Bronchial epithelial cell (primary cell): ENCODE results near the gene MKRN2. TPM values are rescaled to one million over a fixed set of nuclear protein-coding genes. Genes with fewer than 3 reads are reported as not detected.
"Not testable (repeated sequence)": the region's sequence is repeated elsewhere in the genome, so short reads cannot be mapped to it uniquely, and the experiment has no call there.

Experiments
- DNase-seq: peaks from one replicate; pipeline ENCODE4 v3.0.0-alpha.2; 2010; ENCODE audit warnings: low read depth
- FAIRE-seq: peaks from 2 replicates; lab custom pipeline; 2011; peaks lifted over from hg19 to GRCh38; lab: Jason Lieb, UNC
- H3K27me3 ChIP-seq: 2 replicates; pipeline ENCODE4 v1.5.1; 2011; ENCODE audit warnings: low read length; ENCODE audit not compliant: control insufficient read depth, insufficient read depth
- H3K36me3 ChIP-seq: 2 replicates; pipeline ENCODE4 v1.5.1; 2011; ENCODE audit warnings: low read length; ENCODE audit not compliant: control insufficient read depth, insufficient read depth
- H3K4me3 ChIP-seq: 2 replicates; pipeline ENCODE4 v1.5.1; 2011; ENCODE audit warnings: mild to moderate bottlenecking, low read depth, low read length, control low read depth
- CTCF ChIP-seq: IDR thresholded peaks from 2 replicates; pipeline ENCODE4 v1.5.1; 2011; ENCODE audit warnings: mild to moderate bottlenecking, moderate library complexity, low read length, control low read depth, inconsistent platforms; ENCODE audit not compliant: insufficient read depth, severe bottlenecking
- total RNA-seq: library from RNA; depleted of rRNA; stranded (reverse); fragments of >200 nt; gene quantifications from 2 replicates; pipeline ENCODE4 v1.2.1, GENCODE V29; 2014

The MKRN2 gene
- total RNA-seq, 1 donor from 2014 or later, result 22.9 TPM

DNA sequence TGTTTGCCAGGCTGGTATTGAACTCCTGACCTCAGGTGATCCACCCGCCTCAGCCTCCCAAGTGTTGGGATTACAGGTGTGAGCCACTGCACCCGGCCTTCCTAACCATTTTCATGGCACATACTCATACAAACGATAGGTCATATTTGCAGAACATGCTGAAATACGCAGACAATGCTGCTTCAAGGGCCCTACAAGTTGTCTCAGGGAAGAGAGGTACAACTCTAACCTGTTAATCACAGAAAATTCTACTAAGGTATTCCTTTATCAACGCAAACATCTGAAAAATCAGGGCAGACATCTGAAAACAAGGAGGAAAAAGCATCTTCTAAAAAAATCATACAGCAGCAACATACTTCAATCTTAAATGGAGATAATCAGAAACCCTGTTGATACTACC is 67.2 kb downstream of the MKRN2 start:
- FAIRE-seq (no peak), DNase-seq (no peak)
- Histone ChIP-seq H3K4me3 (no peak overlapping the region), H3K36me3 (no peaks in the 10 kb centered on the region), H3K27me3 (no peaks in the 10 kb centered on the region)
- TF ChIP-seq CTCF, result no peak

DNA sequence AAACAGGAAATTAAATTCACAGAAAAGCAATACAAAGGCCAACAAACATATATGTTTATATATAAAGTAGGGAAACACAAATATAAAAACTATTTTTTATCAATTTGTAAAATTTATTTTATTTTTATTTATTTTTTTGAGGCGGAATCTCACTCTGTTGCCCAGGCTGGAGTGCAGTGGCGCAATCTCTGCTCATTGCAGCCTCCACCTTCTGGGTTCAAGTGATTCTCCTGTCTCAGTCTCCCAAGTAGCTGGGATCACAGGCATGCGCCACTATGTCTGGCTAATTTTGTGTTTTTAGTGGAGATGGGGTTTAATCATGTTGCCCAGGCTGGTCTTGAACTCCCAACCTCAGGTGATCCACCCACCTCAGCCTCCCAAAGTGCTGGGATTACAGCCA is 68.1 kb downstream of the MKRN2 start:
- not testable (repeated sequence) for H3K27me3 ChIP-seq, DNase-seq, FAIRE-seq, H3K36me3 ChIP-seq, H3K4me3 ChIP-seq

DNA sequence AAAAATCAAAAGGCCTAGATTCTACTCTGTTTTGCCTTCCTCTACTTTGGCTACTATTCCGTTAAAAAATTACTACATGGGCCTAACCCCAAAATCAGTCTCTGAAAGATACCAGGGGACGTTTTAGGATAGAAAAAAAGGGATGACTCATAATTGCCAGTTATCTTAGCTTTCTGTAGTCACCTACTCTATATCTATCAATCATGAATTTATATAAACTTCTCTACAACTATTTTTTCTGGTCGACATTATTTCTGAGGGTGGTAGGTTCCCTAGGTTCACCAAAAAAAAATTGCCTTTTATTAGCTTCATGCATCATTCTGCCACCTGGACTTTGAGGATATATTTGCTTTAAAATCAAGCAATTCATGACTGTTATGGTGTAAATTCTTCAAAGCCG is 70.5 kb downstream of the MKRN2 start:
- no peak overlapping the region for H3K4me3 ChIP-seq
- FAIRE-seq, result no peak

DNA sequence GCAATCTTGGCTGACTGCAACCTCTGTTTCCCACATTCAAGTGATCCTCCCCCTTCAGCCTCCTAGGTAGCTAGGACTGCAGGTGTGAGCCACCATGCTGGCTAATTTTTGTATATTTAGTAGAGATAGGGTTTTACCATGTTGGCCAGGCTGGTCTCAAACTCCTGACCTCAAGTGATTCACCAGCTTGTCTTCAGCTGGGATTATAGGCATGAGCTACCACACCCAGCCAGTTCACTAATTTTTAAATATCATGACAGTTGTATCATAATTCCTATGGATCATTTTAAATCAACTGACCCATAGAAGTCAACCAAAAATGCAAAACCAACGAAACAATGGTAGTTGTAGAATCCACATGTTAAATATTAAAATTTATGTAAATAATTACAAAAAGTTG is 71.9 kb downstream of the MKRN2 start:
- TF ChIP-seq CTCF, result no peak
- Histone ChIP-seq H3K4me3 (no peak overlapping the region), H3K36me3 (no peaks in the 10 kb centered on the region), H3K27me3 (no peaks in the 10 kb centered on the region)
- FAIRE-seq (no peak), DNase-seq (no peak)

More for the DNA sequence above, 70.5 kb downstream of the MKRN2 start:
- DNase-seq, result no peak
- H3K27me3 ChIP-seq, result no peaks in the 10 kb centered on the region
- TF ChIP-seq CTCF, result no peak
- H3K36me3 ChIP-seq, result no peaks in the 10 kb centered on the region

GRCh38 chr3:12629560-12629959 is 72.7 kb downstream of the MKRN2 start:
- FAIRE-seq, result no peak

GRCh38 chr3:12630292-12630691 is 73.4 kb downstream of the MKRN2 start:
- Histone ChIP-seq H3K27me3 (no peaks in the 10 kb centered on the region), H3K36me3 (no peaks in the 10 kb centered on the region), H3K4me3 (no peak overlapping the region)
- FAIRE-seq (no peak), DNase-seq (no peak)
- no peak for TF ChIP-seq CTCF

More at GRCh38 chr3:12629560-12629959, 72.7 kb downstream of the MKRN2 start:
- Histone ChIP-seq H3K27me3 (no peaks in the 10 kb centered on the region), H3K36me3 (no peaks in the 10 kb centered on the region), H3K4me3 (no peak overlapping the region)
- no peak for DNase-seq
- TF ChIP-seq CTCF, result no peak

DNA sequence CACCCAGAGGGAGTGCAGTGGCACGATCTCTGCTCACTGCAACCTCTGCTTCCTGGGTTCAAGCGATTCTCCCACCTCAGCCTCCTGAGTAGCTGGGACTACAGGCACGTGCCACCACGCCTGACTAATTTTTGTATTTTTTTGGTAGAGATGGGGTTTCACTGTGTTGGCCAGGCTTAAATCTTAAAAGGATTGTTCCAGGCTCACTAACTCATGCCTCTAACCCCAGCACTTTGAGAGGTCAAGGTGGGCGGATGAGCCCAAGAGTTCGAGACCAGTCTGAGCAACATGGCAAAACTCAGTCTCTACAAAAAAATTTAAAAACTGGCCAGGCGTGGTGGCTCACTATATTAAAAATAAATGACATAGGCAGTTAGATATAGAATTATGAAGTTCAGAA is 74.0 kb downstream of the MKRN2 start:
- not testable (repeated sequence) for H3K4me3 ChIP-seq, DNase-seq, FAIRE-seq, H3K27me3 ChIP-seq, H3K36me3 ChIP-seq
